ENCODE measurements around the gene RARA.

Gene RARA

DNA sequence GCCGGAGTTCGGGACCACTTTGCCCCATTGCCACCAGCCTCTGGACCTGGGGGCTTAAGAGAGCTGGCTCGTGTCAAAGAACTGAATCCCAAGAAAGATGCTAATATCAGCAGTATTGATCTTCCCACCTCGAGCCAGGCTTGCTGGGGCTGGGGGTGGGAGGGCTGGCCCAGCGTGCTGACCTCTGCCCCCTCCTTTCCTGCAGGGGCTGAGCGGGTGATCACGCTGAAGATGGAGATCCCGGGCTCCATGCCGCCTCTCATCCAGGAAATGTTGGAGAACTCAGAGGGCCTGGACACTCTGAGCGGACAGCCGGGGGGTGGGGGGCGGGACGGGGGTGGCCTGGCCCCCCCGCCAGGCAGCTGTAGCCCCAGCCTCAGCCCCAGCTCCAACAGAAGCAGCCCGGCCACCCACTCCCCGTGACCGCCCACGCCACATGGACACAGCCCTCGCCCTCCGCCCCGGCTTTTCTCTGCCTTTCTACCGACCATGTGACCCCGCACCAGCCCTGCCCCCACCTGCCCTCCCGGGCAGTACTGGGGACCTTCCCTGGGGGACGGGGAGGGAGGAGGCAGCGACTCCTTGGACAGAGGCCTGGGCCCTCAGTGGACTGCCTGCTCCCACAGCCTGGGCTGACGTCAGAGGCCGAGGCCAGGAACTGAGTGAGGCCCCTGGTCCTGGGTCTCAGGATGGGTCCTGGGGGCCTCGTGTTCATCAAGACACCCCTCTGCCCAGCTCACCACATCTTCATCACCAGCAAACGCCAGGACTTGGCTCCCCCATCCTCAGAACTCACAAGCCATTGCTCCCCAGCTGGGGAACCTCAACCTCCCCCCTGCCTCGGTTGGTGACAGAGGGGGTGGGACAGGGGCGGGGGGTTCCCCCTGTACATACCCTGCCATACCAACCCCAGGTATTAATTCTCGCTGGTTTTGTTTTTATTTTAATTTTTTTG lies 47.1 kb downstream of the RARA start:
- Mint-ChIP-seq H3K27ac (peak overlapping the region; percentile 66 to 83 (median 76)), H3K9me3 (no peaks in the 10 kb centered on the region), H3K4me3 (peak overlapping the region in 1 of 3 experiments; percentile 45), H3K27me3 (ENCODE audit: low read depth) (peaks cover 10% of the 10 kb centered on the region), H3K36me3 (ENCODE audit: low read depth) (peaks cover 30% of the 10 kb centered on the region), H3K4me1 (peaks cover 57% of the 10 kb centered on the region)
- TF ChIP-seq, protein P1, sequence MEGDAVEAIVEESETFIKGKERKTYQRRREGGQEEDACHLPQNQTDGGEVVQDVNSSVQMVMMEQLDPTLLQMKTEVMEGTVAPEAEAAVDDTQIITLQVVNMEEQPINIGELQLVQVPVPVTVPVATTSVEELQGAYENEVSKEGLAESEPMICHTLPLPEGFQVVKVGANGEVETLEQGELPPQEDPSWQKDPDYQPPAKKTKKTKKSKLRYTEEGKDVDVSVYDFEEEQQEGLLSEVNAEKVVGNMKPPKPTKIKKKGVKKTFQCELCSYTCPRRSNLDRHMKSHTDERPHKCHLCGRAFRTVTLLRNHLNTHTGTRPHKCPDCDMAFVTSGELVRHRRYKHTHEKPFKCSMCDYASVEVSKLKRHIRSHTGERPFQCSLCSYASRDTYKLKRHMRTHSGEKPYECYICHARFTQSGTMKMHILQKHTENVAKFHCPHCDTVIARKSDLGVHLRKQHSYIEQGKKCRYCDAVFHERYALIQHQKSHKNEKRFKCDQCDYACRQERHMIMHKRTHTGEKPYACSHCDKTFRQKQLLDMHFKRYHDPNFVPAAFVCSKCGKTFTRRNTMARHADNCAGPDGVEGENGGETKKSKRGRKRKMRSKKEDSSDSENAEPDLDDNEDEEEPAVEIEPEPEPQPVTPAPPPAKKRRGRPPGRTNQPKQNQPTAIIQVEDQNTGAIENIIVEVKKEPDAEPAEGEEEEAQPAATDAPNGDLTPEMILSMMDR (IDR thresholded peaks at IDR 0.05; ENCODE audit: unreplicated experiment in 3 of 3) = no peak

- Mint-ChIP-seq H3K4me3 (peak overlapping the region in 1 of 3 experiments; percentile 34), H3K27ac (peak overlapping the region in 2 of 3 experiments; percentile 74 to 76), H3K36me3 (ENCODE audit: low read depth) (peaks cover 23% of the 10 kb centered on the region), H3K9me3 (no peaks in the 10 kb centered on the region), H3K27me3 (ENCODE audit: low read depth) (peaks cover 20% of the 10 kb centered on the region), H3K4me1 (peaks cover 46% of the 10 kb centered on the region)
- TF ChIP-seq, protein P1 (IDR thresholded peaks at IDR 0.05; ENCODE audit: unreplicated experiment in 3 of 3) = no peak
Observed at GRCh38 chr17:40356990-40357881, 48.3 kb downstream of the RARA start.

- peaks cover 27% of the 10 kb centered on the region for H3K27me3 Mint-ChIP-seq (ENCODE audit: low read depth)
- TF ChIP-seq, protein P1 (IDR thresholded peaks at IDR 0.05; ENCODE audit: unreplicated experiment in 3 of 3) = peak; percentile 98 to 100 (median 99)
- no peaks in the 10 kb centered on the region for H3K9me3 Mint-ChIP-seq
- peak overlapping the region in 2 of 3 experiments; percentile 67 to 68 for H3K27ac Mint-ChIP-seq
- H3K4me3 Mint-ChIP-seq = peak overlapping the region; percentile 5 to 62 (median 27)
- H3K36me3 Mint-ChIP-seq (ENCODE audit: low read depth) = peaks cover 13% of the 10 kb centered on the region
- H3K4me1 Mint-ChIP-seq = peaks cover 36% of the 10 kb centered on the region
Observed at GRCh38 chr17:40358323-40359038, 49.5 kb downstream of the RARA start.

DNA sequence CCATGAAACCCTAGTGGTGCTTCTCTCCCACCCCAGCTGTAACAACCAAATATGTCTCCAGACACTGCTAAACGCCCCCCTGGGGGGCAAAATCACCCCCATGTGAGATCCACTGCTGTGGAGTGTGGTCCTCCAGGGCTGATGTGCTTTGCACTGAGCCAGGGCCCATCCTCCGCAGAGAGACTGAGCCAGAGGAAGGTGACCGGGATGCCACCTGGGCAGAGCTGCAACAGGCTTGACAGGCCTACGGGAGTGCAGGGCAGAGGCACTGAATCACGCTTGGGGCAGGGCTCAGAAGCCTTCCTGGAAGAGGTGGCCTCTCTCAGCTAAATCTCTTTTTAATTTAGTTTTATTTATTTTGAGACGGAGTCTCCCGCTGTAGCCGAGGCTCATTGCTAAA lies 51.1 kb downstream of the RARA start:
- Mint-ChIP-seq H3K9me3 (no peaks in the 10 kb centered on the region), H3K4me1 (peaks cover 26% of the 10 kb centered on the region), H3K27me3 (ENCODE audit: low read depth) (peaks cover 31% of the 10 kb centered on the region), H3K4me3 (peak overlapping the region in 2 of 3 experiments; percentile 39 to 43), H3K27ac (no peak overlapping the region), H3K36me3 (ENCODE audit: low read depth) (peaks cover 4% of the 10 kb centered on the region)
- TF ChIP-seq, protein P1 (IDR thresholded peaks at IDR 0.05; ENCODE audit: unreplicated experiment in 3 of 3) = no peak

GRCh38 chr17:40361063-40361924 lies 52.3 kb downstream of the RARA start:
- TF ChIP-seq, protein P1 (IDR thresholded peaks at IDR 0.05; ENCODE audit: unreplicated experiment in 3 of 3) = no peak
- peak overlapping the region; percentile 63 to 74 (median 66) for H3K4me3 Mint-ChIP-seq
- H3K36me3 Mint-ChIP-seq (ENCODE audit: low read depth) = no peaks in the 10 kb centered on the region
- H3K27me3 Mint-ChIP-seq (ENCODE audit: low read depth) = peaks cover 31% of the 10 kb centered on the region
- H3K27ac Mint-ChIP-seq = no peak overlapping the region
- peaks cover 19% of the 10 kb centered on the region for H3K4me1 Mint-ChIP-seq
- H3K9me3 Mint-ChIP-seq = no peaks in the 10 kb centered on the region
